GM21529 (cell line): Measurements from ENCODE around the gene DPP3.

Experiments
- ATAC-seq: cut with Tn5 transposase; IDR thresholded peaks from one replicate; pipeline ENCODE4 v1.9.1; 2021; ENCODE audit not compliant: unreplicated experiment

DPP3 gene

GRCh38 chr11:66479394-66480116 lies 679 bp upstream of the DPP3 start:
- ATAC-seq, result no peak

- no peak for ATAC-seq
These were observed 4.7 kb downstream of the DPP3 start for GRCh38 chr11:66484806-66485380.

- ATAC-seq, result no peak
These were observed 8.7 kb downstream of the DPP3 start for GRCh38 chr11:66488957-66489356.

GRCh38 chr11:66489636-66490035 lies 9.4 kb downstream of the DPP3 start:
- no peak for ATAC-seq

GRCh38 chr11:66491315-66491935 lies 11.2 kb downstream of the DPP3 start:
- no peak for ATAC-seq

GRCh38 chr11:66492161-66492865 lies 12.1 kb downstream of the DPP3 start:
- no peak for ATAC-seq

- ATAC-seq, result no peak
These were observed 12.9 kb downstream of the DPP3 start for GRCh38 chr11:66493130-66493529.

GRCh38 chr11:66494458-66494857 lies 14.2 kb downstream of the DPP3 start:
- ATAC-seq, result no peak

- ATAC-seq, result no peak
These were observed 14.7 kb downstream of the DPP3 start for GRCh38 chr11:66494935-66495334.

- ATAC-seq, result no peak
These were observed 15.2 kb downstream of the DPP3 start for GRCh38 chr11:66495401-66495854.

- no peak for ATAC-seq
These were observed 17.0 kb downstream of the DPP3 start for GRCh38 chr11:66497206-66497605.

GRCh38 chr11:66498506-66498905 lies 18.3 kb downstream of the DPP3 start:
- ATAC-seq, result no peak

GRCh38 chr11:66505276-66505816 lies 25.1 kb downstream of the DPP3 start:
- ATAC-seq, result no peak

- no peak for ATAC-seq
These were observed 28.9 kb downstream of the DPP3 start for GRCh38 chr11:66509131-66509561.

GRCh38 chr11:66510271-66510989 lies 30.2 kb downstream of the DPP3 start, which contains the start of gene BBS1:
TSS of gene BBS1 (plus strand) at chr11:66510635. CDS start at chr11:66510660, 25 bp downstream.
- ATAC-seq, result peak; percentile 85

GRCh38 chr11:66510990-66511339 lies 30.7 kb downstream of the DPP3 start:
- ATAC-seq, result no peak

- no peak for ATAC-seq
These were observed 43.4 kb downstream of the DPP3 start for GRCh38 chr11:66523611-66524010.

- ATAC-seq, result no peak
These were observed 44.2 kb downstream of the DPP3 start for GRCh38 chr11:66524304-66525040.

GRCh38 chr11:66529069-66529468 lies 48.8 kb downstream of the DPP3 start:
- no peak for ATAC-seq

- ATAC-seq, result no peak
These were observed 49.4 kb downstream of the DPP3 start for GRCh38 chr11:66529655-66530054.
